GM21825 (cell line): ENCODE measurements around the gene TADA3.

ENCODE experiments used
- ATAC-seq: cut with Tn5 transposase; IDR thresholded peaks from one replicate; pipeline ENCODE4 v1.9.1; 2021; ENCODE audit warnings: mild to moderate bottlenecking, moderate library complexity; ENCODE audit not compliant: unreplicated experiment

The TADA3 gene

GRCh38 chr3:9809615-9810432, 17.6 kb upstream of the TADA3 start, which contains the start of gene TTLL3:
TTLL3 (plus strand) TSS chr3:9810262; CDS start chr3:9810662, 400 bp downstream.
- ATAC-seq, result peak; percentile 40

GRCh38 chr3:9809239-9809614, 17.0 kb upstream of the TADA3 start:
- no peak for ATAC-seq

- ATAC-seq, result peak; percentile 43
These were observed 16.2 kb upstream of the TADA3 start for GRCh38 chr3:9808345-9809037.

- ATAC-seq, result no peak
These were observed 15.7 kb upstream of the TADA3 start for GRCh38 chr3:9807981-9808344.

GRCh38 chr3:9806688-9807589, 14.7 kb upstream of the TADA3 start:
- no peak for ATAC-seq

GRCh38 chr3:9806137-9806536, 13.9 kb upstream of the TADA3 start:
- no peak for ATAC-seq

- no peak for ATAC-seq
These were observed 12.7 kb upstream of the TADA3 start for GRCh38 chr3:9804996-9805395.

- no peak for ATAC-seq
These were observed 11.2 kb upstream of the TADA3 start for GRCh38 chr3:9803494-9803893.

- no peak for ATAC-seq
These were observed 8.3 kb upstream of the TADA3 start for GRCh38 chr3:9800529-9800928.

GRCh38 chr3:9797196-9797945, 5.1 kb upstream of the TADA3 start:
- ATAC-seq, result no peak

- ATAC-seq, result no peak
These were observed 2.9 kb upstream of the TADA3 start for GRCh38 chr3:9795207-9795606.

- ATAC-seq, result no peak
These were observed 2.1 kb upstream of the TADA3 start for GRCh38 chr3:9794400-9794799.

GRCh38 chr3:9793161-9793781, 998 bp upstream of the TADA3 start:
- no peak for ATAC-seq

- no peak for ATAC-seq
These were observed 376 bp downstream of the TADA3 start for GRCh38 chr3:9791790-9792404.

GRCh38 chr3:9791127-9791526, 1.1 kb downstream of the TADA3 start:
- no peak for ATAC-seq

GRCh38 chr3:9787714-9788113, 4.6 kb downstream of the TADA3 start:
- ATAC-seq, result no peak

GRCh38 chr3:9786825-9787669, 5.2 kb downstream of the TADA3 start:
- no peak for ATAC-seq

- ATAC-seq, result no peak
These were observed 6.0 kb downstream of the TADA3 start for GRCh38 chr3:9786209-9786739.

GRCh38 chr3:9785602-9786001, 6.7 kb downstream of the TADA3 start:
- ATAC-seq, result no peak
